GM18526 (cell line): ENCODE measurements around the gene MMP7.
A peak's percentile ranks its signal among the peaks of the same experiment; 100 is the strongest.

ENCODE experiments used
- POLR2A ChIP-seq: IDR thresholded peaks from 3 replicates; pipeline ENCODE4 v1.6.1; 2011; ENCODE audit not compliant: insufficient read length; ENCODE audit errors: extremely low read depth

MMP7 gene

GRCh38 chr11:102530558-102530957, at the start of gene MMP7:
Gene MMP7 (minus strand): TSS chr11:102530747. CDS start chr11:102530700, 47 bp downstream.
- TF ChIP-seq POLR2A, result peak; percentile 43

DNA sequence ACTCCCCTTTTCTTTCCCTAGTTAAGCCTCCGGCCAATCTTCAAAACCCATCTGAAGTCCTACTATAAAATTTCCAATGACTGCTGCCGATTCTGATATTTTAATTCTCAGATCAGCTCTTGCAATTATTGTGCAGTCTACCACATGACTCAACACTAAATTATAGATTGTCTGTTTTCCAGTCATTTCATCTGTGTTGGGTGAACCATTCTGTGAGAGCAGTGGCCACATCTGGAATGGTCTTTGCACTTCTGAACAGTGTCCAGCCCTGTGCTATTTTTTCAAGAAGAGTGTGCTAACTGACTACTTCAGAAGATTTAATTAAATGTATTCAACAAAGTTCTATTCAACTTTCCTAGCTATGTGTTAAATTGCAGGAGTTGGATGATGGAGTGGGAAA, 47.2 kb upstream of the MMP7 start:
- TF ChIP-seq POLR2A, result no peak

DNA sequence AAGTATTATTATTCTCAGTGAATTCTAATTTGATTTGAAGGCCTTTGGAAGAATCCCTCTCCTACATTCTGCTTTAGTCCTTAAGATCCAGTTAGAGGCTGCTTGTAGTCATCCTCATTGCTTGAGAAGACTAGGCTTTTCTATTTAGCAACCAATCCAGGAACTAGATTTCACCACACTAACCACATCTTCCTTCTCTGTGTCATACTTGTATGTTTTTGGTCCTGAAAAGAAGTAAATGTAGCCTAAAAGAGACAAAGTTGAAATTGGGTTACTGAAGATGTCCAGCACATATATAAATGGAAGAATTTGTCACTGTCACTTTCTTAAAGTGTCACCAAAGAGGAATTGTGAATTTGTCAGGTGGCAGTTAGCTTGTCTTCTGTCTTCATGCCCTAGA, 46.6 kb upstream of the MMP7 start:
- TF ChIP-seq POLR2A, result no peak

DNA sequence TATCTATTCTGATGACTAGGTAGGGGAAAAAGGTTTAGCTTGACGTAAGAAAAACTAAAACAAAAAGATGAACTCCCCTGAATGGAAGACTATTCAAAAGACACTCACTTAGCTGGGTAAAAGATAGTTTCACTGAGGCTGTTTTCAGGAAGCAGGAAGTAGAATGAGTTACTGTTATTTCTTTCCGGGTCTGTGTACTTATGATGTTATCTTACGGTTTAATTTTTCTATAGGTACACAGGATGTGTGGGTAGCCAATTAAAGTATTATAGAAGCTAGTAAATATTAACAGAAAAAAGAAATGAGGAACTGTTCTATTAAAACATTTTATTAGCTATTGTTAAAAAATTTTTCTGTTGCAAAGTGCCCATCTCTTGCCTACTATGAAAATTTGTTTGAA, 45.8 kb upstream of the MMP7 start:
- no peak for TF ChIP-seq POLR2A

- no peak for TF ChIP-seq POLR2A
Observed at GRCh38 chr11:102575012-102575411, 44.5 kb upstream of the MMP7 start.

DNA sequence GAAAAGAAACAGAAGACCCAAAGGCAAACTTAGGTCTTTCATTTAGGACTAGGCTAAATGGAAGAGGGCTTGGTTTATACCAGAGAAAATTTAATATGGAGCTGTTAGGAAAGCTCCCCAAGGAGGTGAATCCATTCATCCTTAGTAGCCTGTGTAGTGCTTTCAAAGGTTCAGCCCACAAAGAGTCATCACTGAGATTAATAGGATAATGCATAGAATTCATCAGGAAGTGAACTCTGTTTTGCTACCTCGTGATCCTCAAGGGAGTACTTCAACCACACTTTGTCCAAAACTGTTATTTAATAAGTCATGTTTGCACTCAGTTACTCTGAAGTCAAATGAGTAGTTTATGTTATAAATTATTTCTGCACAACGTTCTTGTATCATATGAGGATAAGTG, 43.3 kb upstream of the MMP7 start:
- no peak for TF ChIP-seq POLR2A

DNA sequence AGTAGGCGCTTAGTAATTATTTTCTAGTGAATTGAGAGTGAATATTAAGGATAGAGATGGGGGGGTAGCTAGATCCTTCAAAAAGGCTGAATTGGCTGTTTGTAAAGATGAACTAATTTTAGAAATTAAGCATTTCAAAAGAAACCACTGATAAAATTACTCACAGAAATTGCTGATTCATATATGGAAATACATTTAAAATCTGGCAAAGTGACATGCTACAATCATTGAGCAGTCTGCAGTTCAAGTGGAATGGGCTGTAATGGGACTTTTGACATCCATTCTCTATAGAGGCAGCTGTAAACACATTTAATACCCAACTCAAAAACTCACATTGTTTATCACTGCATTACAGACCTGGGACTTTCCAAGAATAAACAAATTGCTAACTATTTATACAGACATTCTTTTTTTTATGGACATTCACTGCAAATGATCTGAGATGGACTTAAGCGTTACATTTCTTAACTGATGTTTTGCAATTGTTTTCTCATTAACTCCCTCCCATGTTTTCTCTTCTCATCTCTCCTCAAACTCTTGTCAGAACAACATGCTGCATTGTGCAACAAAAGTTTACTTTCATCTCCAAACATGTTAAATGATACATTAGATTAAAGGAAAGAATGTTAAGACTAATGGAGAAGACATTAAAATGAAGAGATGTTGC, 42.1 kb upstream of the MMP7 start:
- TF ChIP-seq POLR2A, result no peak

GRCh38 chr11:102568851-102569250, 38.3 kb upstream of the MMP7 start:
- no peak for TF ChIP-seq POLR2A

DNA sequence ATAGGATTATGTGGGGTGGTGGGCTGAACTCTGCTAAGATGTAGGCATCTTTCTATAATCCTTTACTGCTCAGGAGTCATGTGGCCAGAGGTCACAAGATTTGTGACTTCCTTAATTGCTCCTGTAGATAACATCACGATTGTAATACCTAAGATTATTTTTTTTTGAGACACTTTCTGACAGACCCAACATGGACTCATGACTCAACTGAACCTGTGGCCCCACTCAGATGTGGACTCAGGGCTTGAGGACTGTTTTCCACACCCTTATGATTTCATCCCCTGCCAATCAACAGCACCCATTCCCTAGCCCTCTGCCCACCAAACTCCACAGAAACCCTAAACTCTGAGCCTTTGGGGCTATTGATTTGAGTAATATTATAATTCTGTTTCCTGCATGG, 35.6 kb upstream of the MMP7 start:
- no peak for TF ChIP-seq POLR2A

DNA sequence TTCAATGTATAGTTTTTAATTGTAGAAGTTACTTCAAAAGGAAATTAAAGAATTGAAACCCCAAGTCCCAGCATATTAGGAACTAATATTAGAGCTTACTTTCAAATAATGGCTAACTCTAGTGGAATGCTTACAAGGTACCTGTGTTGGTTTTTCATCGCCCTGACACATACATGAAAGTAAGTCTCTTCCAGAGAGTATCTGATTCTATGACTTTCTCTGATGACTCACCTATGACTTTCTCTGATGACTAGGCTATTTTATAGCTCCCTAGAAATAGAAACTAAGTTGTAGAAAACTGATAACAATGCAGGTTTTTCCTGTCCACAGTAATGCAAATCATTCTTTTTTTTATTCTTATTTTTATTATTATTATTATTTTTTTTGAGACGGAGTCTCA, 33.6 kb upstream of the MMP7 start:
- no peak for TF ChIP-seq POLR2A

GRCh38 chr11:102561636-102562035, 31.1 kb upstream of the MMP7 start:
- no peak for TF ChIP-seq POLR2A

GRCh38 chr11:102560555-102561011, 30.0 kb upstream of the MMP7 start:
- no peak for TF ChIP-seq POLR2A

- no peak for TF ChIP-seq POLR2A
Observed at GRCh38 chr11:102559839-102560238, 29.3 kb upstream of the MMP7 start.

DNA sequence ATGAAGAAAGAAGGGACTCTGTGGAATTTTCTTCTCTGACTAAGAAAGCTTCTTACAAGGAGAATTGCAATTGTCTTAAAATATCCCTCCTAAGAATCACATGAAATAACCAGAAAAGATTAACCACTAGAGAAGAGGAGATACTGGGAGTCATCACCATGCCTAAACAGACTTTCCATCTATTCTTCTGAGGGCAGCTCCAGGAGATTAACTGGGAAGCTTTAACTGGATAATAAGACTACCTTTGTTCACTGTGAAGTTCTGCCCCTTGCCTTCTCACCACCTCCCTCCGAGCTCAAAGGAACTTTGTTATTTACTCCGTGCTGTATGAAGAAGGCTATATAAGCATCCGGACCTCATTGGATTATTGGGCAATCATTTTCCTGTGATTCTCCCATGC, 24.5 kb upstream of the MMP7 start:
- no peak for TF ChIP-seq POLR2A

GRCh38 chr11:102553835-102554282, 23.3 kb upstream of the MMP7 start:
- TF ChIP-seq POLR2A, result no peak

GRCh38 chr11:102552447-102553194, 22.1 kb upstream of the MMP7 start:
- no peak for TF ChIP-seq POLR2A
